IMR-90 (cell line): Measurements from ENCODE around the gene MATN3. TPM values are rescaled to one million over a fixed set of nuclear protein-coding genes. Genes with fewer than 3 reads are reported as not detected.

Experiments
- ATAC-seq: fragments of 200-7000 bp; cut with Tn5 transposase; 2 replicates; pipeline ENCODE4 v1.9.1; 2020; ENCODE audit warnings: low read depth, mild to moderate bottlenecking, moderate library complexity
- BruUV-seq: library from RNA; stranded (reverse); fragments of 400-500 nt; replicated peaks from 2 replicates; lab custom pipeline; 2021; lab: Mats Ljungman, UMichigan
- CTCF ChIA-PET: fragments of 300-600 bp; formaldehyde crosslinking; extraction: SDS; loops from one replicate; lab custom pipeline; 2021; ENCODE audit warnings: antibody characterized with exemption; lab: Yijun Ruan, JAX
- POLR2A ChIA-PET: fragments of 300-600 bp; sonication (Branson Sonifier 250); formaldehyde crosslinking; loops from one replicate; lab custom pipeline; 2022; ENCODE audit warnings: antibody characterized with exemption; ENCODE audit not compliant: unreplicated experiment; lab: Charles Lee
- DNase-seq: peaks from one replicate; pipeline ENCODE4 v3.0.0; 2013
- H2AFZ ChIP-seq: replicated peaks from 2 replicates; pipeline ENCODE3; 2013; ENCODE audit warnings: low read length, mild to moderate bottlenecking; ENCODE audit not compliant: poor library complexity
- H2AK5ac ChIP-seq: 2 replicates; pipeline ENCODE4 v1.6.1; 2013; ENCODE audit warnings: low read depth, low read length, inconsistent platforms
- H2AK9ac ChIP-seq: replicated peaks from 2 replicates; pipeline ENCODE3; 2013; ENCODE audit warnings: mild to moderate bottlenecking, low read depth, low read length, moderate library complexity; ENCODE audit not compliant: poor library complexity
- H2BK120ac ChIP-seq: 2 replicates; pipeline ENCODE4 v1.6.1; 2013; ENCODE audit warnings: low read depth, low read length, inconsistent platforms
- H2BK15ac ChIP-seq: 3 replicates; pipeline ENCODE4 v1.6.1; 2013; ENCODE audit warnings: low read depth, low read length, inconsistent platforms
- H2BK20ac ChIP-seq: 2 replicates; pipeline ENCODE4 v1.6.1; 2013; ENCODE audit warnings: low read depth, mild to moderate bottlenecking, inconsistent platforms, low read length, moderate library complexity
- H2BK5ac ChIP-seq: 2 replicates; pipeline ENCODE4 v1.6.1; 2013; ENCODE audit warnings: mild to moderate bottlenecking, low read depth, low read length, inconsistent platforms; ENCODE audit not compliant: poor library complexity, severe bottlenecking
- H3K14ac ChIP-seq: replicated peaks from 2 replicates; pipeline ENCODE4 v1.6.1; 2013; ENCODE audit warnings: low read depth, low read length, inconsistent platforms
- H3K18ac ChIP-seq: 2 replicates; pipeline ENCODE4 v1.6.1; 2013; ENCODE audit warnings: low read depth, low read length, control low read depth
- H3K23ac ChIP-seq: 2 replicates; pipeline ENCODE4 v1.6.1; 2013; ENCODE audit warnings: low read depth, low read length, inconsistent platforms
- H3K27ac ChIP-seq: 2 replicates; pipeline ENCODE4 v1.5.1; 2013; ENCODE audit warnings: mild to moderate bottlenecking, control low read depth, low read length; ENCODE audit not compliant: insufficient read depth
- H3K27me3 ChIP-seq: 2 replicates; pipeline ENCODE4 v1.6.1; 2013; ENCODE audit warnings: low read length; ENCODE audit not compliant: control insufficient read depth, insufficient read depth
- H3K36me3 ChIP-seq: 2 replicates; pipeline ENCODE4 v1.6.1; 2013; ENCODE audit warnings: low read length, mixed read lengths; ENCODE audit not compliant: control insufficient read depth, insufficient read depth
- H3K4ac ChIP-seq: 2 replicates; pipeline ENCODE4 v1.6.1; 2013; ENCODE audit warnings: low read depth, low read length, inconsistent platforms
- H3K4me1 ChIP-seq: 2 replicates; pipeline ENCODE4 v1.6.1; 2013; ENCODE audit warnings: low read length, mixed read lengths; ENCODE audit not compliant: control insufficient read depth, insufficient read depth
- H3K4me2 ChIP-seq: 2 replicates; pipeline ENCODE4 v1.6.1; 2013; ENCODE audit warnings: low read depth, mild to moderate bottlenecking, control low read depth, low read length, moderate library complexity
- H3K4me3 ChIP-seq: 2 replicates; pipeline ENCODE4 v1.5.1; 2013; ENCODE audit warnings: low read depth, mild to moderate bottlenecking, control low read depth, low read length, moderate library complexity; ENCODE audit not compliant: insufficient read depth
- H3K56ac ChIP-seq: 2 replicates; pipeline ENCODE4 v1.6.1; 2013; ENCODE audit warnings: low read length, inconsistent platforms; ENCODE audit not compliant: insufficient read depth; ENCODE audit errors: extremely low read depth
- H3K79me1 ChIP-seq, 2 experiments: 2 replicates each; pipeline ENCODE4 v1.6.1; 2013; ENCODE audit warnings: low read length in 2 of 2, inconsistent platforms in 1 of 2, low read depth in 1 of 2
- H3K9ac ChIP-seq: 2 replicates; pipeline ENCODE4 v1.6.1; 2013; ENCODE audit warnings: low read depth, low read length, control low read depth
- H3K9me1 ChIP-seq: 2 replicates; pipeline ENCODE4 v1.6.1; 2013; ENCODE audit warnings: low read length, inconsistent platforms; ENCODE audit not compliant: insufficient read depth
- H3K9me3 ChIP-seq: 2 replicates; pipeline ENCODE4 v1.6.1; 2013; ENCODE audit warnings: low read length; ENCODE audit not compliant: control insufficient read depth, insufficient read depth
- H4K20me1 ChIP-seq: 2 replicates; pipeline ENCODE4 v1.6.1; 2013; ENCODE audit warnings: low read length, inconsistent platforms; ENCODE audit not compliant: insufficient read depth
- H4K5ac ChIP-seq: 2 replicates; pipeline ENCODE4 v1.6.1; 2013; ENCODE audit warnings: mild to moderate bottlenecking, low read depth, low read length, control low read depth
- H4K8ac ChIP-seq, 2 experiments: 2 replicates each; pipeline ENCODE4 v1.6.1; 2013; ENCODE audit warnings: low read depth in 2 of 2, low read length in 2 of 2, control low read depth in 1 of 2, inconsistent platforms in 1 of 2
- H4K91ac ChIP-seq: 2 replicates; pipeline ENCODE4 v1.6.1; 2013; ENCODE audit warnings: low read depth, low read length, inconsistent platforms; ENCODE audit not compliant: insufficient read depth
- BHLHE40 ChIP-seq: fragments of 150-350 bp; IDR thresholded peaks from 2 replicates; pipeline ENCODE4 v1.6.1; 2016; ENCODE audit warnings: mild to moderate bottlenecking, low read depth, low read length
- CEBPB ChIP-seq: IDR thresholded peaks from 2 replicates; pipeline ENCODE4 v1.6.1; 2012; ENCODE audit warnings: low read depth, low read length, improper control_type of control experiment
- CHD1 ChIP-seq: IDR thresholded peaks from 2 replicates; pipeline ENCODE4 v1.6.1; 2012; ENCODE audit warnings: low read depth, low read length, improper control_type of control experiment
- CTCF ChIP-seq: conservative IDR thresholded peaks from 2 replicates; pipeline ENCODE4 v1.5.1; 2012; ENCODE audit warnings: mild to moderate bottlenecking, low read depth, low read length, improper control_type of control experiment
- ELK1 ChIP-seq: fragments of 150-350 bp; IDR thresholded peaks from 2 replicates; pipeline ENCODE4 v1.6.1; 2016; ENCODE audit warnings: low read depth, mild to moderate bottlenecking, low read length, moderate library complexity, borderline replicate concordance
- MAFK ChIP-seq: IDR thresholded peaks from 2 replicates; pipeline ENCODE4 v1.6.1; 2012; ENCODE audit warnings: low read depth, low read length, improper control_type of control experiment
- MAZ ChIP-seq: IDR thresholded peaks from 2 replicates; pipeline ENCODE4 v1.6.1; 2012; ENCODE audit warnings: low read depth, mild to moderate bottlenecking, low read length, improper control_type of control experiment, moderate library complexity, borderline replicate concordance
- MXI1 ChIP-seq: IDR thresholded peaks from 2 replicates; pipeline ENCODE4 v1.6.1; 2012; ENCODE audit warnings: low read depth, mild to moderate bottlenecking, low read length, moderate library complexity, borderline replicate concordance
- POLR2A ChIP-seq: IDR thresholded peaks from 2 replicates; pipeline ENCODE4 v1.6.1; 2012; ENCODE audit warnings: mild to moderate bottlenecking, low read depth, low read length
- RAD21 ChIP-seq: IDR thresholded peaks from 2 replicates; pipeline ENCODE4 v1.6.1; 2012; ENCODE audit warnings: low read length, improper control_type of control experiment
- RCOR1 ChIP-seq: IDR thresholded peaks from 2 replicates; pipeline ENCODE4 v1.6.1; 2012; ENCODE audit warnings: mild to moderate bottlenecking, low read length, improper control_type of control experiment; ENCODE audit not compliant: insufficient replicate concordance
- RFX5 ChIP-seq: IDR thresholded peaks from 2 replicates; pipeline ENCODE4 v1.8.0; 2012; ENCODE audit warnings: low read depth, mild to moderate bottlenecking, low read length, moderate library complexity
- SMC3 ChIP-seq: fragments of 150-350 bp; IDR thresholded peaks from 2 replicates; pipeline ENCODE4 v1.6.1; 2016; ENCODE audit warnings: low read depth, mild to moderate bottlenecking, antibody characterized with exemption, low read length, moderate library complexity
- USF2 ChIP-seq: fragments of 150-350 bp; IDR thresholded peaks from 2 replicates; pipeline ENCODE4 v1.6.1; 2017; ENCODE audit warnings: mild to moderate bottlenecking, antibody characterized with exemption, low read length, low read depth
- WGBS, 2 experiments: methylation state at CpG; one replicate each; pipeline versions ENCODE4 v1.1.5 to v1.1.7; 2013; ENCODE audit warnings: missing lambda C conversion rate in 2 of 2; ENCODE audit not compliant: insufficient read length in 1 of 2; ENCODE audit errors: extremely low coverage in 2 of 2; 5-methylcytosine and 5-hydroxymethylcytosine counted together
- dilution Hi-C: fragments of 300-500 bp; cut with HindIII; formaldehyde crosslinking; loops from one replicate; pipeline ENCODE4 v1.14.3; 2018; ENCODE audit warnings: low sequenced_read_pairs; ENCODE audit not compliant: unreplicated experiment
- in situ Hi-C: fragments of 300-500 bp; cut with MboI; formaldehyde crosslinking; loops from 3 replicates; pipeline ENCODE4 v1.14.3; 2019; ENCODE audit warnings: low sequenced_read_pairs, inconsistent platforms, mixed read lengths
- intact Hi-C: fragments of 100-400 bp; cut with micrococcal nuclease; formaldehyde crosslinking; loops from 2 replicates; pipeline ENCODE4 v1.10.0; 2022
- polyA plus RNA-seq, 3 experiments: library from polyadenylated mRNA; depleted of rRNA; stranded (reverse); fragments of >200 nt; gene quantifications; 2 replicates each; pipeline ENCODE4 v1.2.3, GENCODE V29; 2012; ENCODE audit warnings: low replicate concordance in 1 of 3
- total RNA-seq: library from RNA; depleted of rRNA; stranded (reverse); fragments of >200 nt; gene quantifications from 2 replicates; pipeline ENCODE4 v1.2.3, GENCODE V29; 2012

Gene MATN3
- total and polyA plus RNA-seq, 2 of the 4 experiments (the other 2 are of a cell fraction), result 0.90 to 3.0 TPM

- Histone ChIP-seq H2BK20ac (no peak overlapping the region), H2AK5ac (no peak overlapping the region), H3K18ac (no peak overlapping the region), H2BK15ac (no peak overlapping the region), H3K14ac (no peak overlapping the region), H4K8ac (no peak overlapping the region), H2AFZ (no peak overlapping the region), H3K56ac (no peak overlapping the region), H3K9me1 (peaks cover 2% of the 10 kb centered on the region; the same call in 1 of the 2 replicates), H4K20me1 (peaks cover 31% of the 10 kb centered on the region; the same call in 1 of the 2 replicates), H3K9ac (no peak overlapping the region), H3K4me2 (no peak overlapping the region), H3K27me3 (no peaks in the 10 kb centered on the region), H3K9me3 (no peaks in the 10 kb centered on the region), H3K27ac (no peak overlapping the region), H3K4ac (no peak overlapping the region), H2BK120ac (no peak overlapping the region), H3K36me3 (peaks cover 57% of the 10 kb centered on the region), H2AK9ac (no peak overlapping the region), H3K4me1 (0 out of 2 replicates have a peak, but pooled peaks cover 1% of the 10 kb centered on the region), H3K79me1 (peaks cover 40 to 46% of the 10 kb centered on the region in 2 experiments), H4K5ac (no peak overlapping the region), H3K23ac (no peak overlapping the region), H2BK5ac (no peak overlapping the region), H3K4me3 (no peak overlapping the region), H4K91ac (no peak overlapping the region)
- POLR2A ChIA-PET, result no interaction called here
- DNase-seq (no peak), ATAC-seq (no peak)
- TF ChIP-seq RCOR1 (no peak), RFX5 (no peak), RAD21 (no peak), USF2 (no peak), ELK1 (no peak), CEBPB (no peak), CTCF (no peak), SMC3 (no peak), MAFK (no peak), POLR2A (no peak), MXI1 (no peak), CHD1 (no peak), MAZ (no peak), BHLHE40 (no peak)
- in situ Hi-C loops, result no loop called here
- intact Hi-C loops, result loop anchor here (5.0 kb wide), 1 partner anchor 58 kb away; no protein-coding TSS in a partner anchor
- CTCF ChIA-PET, result interaction anchor here (1.2 to 1.4 kb wide), 2 partner anchors 17 to 19 kb away, joined by 3 read pairs; no protein-coding TSS in a partner anchor
- WGBS, 2 experiments, result no CpG with 5 or more reads among the region's 4 CpGs
- dilution Hi-C loops, result no loop called here
- BruUV-seq, result no TSS peak
Measured at GRCh38 chr2:20034218-20034617, 21.8 kb upstream of the MATN3 start.
